GM18498 (cell line): ENCODE results near the gene PHF21A.

ENCODE experiments used
- ATAC-seq: cut with Tn5 transposase; IDR thresholded peaks from one replicate; pipeline ENCODE4 v1.9.1; 2021; ENCODE audit warnings: mild to moderate bottlenecking, moderate library complexity; ENCODE audit not compliant: unreplicated experiment

Gene PHF21A

GRCh38 chr11:46075928-46076327, 45.3 kb downstream of the PHF21A start:
- ATAC-seq = no peak

- no peak for ATAC-seq
Observed at GRCh38 chr11:46075168-46075567, 46.1 kb downstream of the PHF21A start.

- no peak for ATAC-seq
Observed at GRCh38 chr11:46073632-46074031, 47.6 kb downstream of the PHF21A start.

- ATAC-seq = no peak
Observed at GRCh38 chr11:46072172-46072964, 48.9 kb downstream of the PHF21A start.

GRCh38 chr11:46071091-46071490, 50.2 kb downstream of the PHF21A start:
- ATAC-seq = no peak

- ATAC-seq = no peak
Observed at GRCh38 chr11:46069595-46069994, 51.7 kb downstream of the PHF21A start.

- ATAC-seq = no peak
Observed at GRCh38 chr11:46066335-46066734, 54.9 kb downstream of the PHF21A start.

- ATAC-seq = no peak
Observed at GRCh38 chr11:46065681-46066080, 55.6 kb downstream of the PHF21A start.

- no peak for ATAC-seq
Observed at GRCh38 chr11:46064221-46064620, 57.0 kb downstream of the PHF21A start.

GRCh38 chr11:46063138-46063537, 58.1 kb downstream of the PHF21A start:
- no peak for ATAC-seq

- no peak for ATAC-seq
Observed at GRCh38 chr11:46060013-46060412, 61.2 kb downstream of the PHF21A start.

- no peak for ATAC-seq
Observed at GRCh38 chr11:46057489-46057888, 63.8 kb downstream of the PHF21A start.

GRCh38 chr11:46055371-46055770, 65.9 kb downstream of the PHF21A start:
- no peak for ATAC-seq

GRCh38 chr11:46051102-46051501, 70.2 kb downstream of the PHF21A start:
- ATAC-seq = no peak

- ATAC-seq = no peak
Observed at GRCh38 chr11:46050662-46051061, 70.6 kb downstream of the PHF21A start.

GRCh38 chr11:46050003-46050461, 71.2 kb downstream of the PHF21A start:
- ATAC-seq = no peak

GRCh38 chr11:46049325-46049897, 71.8 kb downstream of the PHF21A start:
- ATAC-seq = no peak

GRCh38 chr11:46048198-46048597, 73.1 kb downstream of the PHF21A start:
- ATAC-seq = no peak

GRCh38 chr11:46047520-46047919, 73.7 kb downstream of the PHF21A start:
- ATAC-seq = no peak

- ATAC-seq = no peak
Observed at GRCh38 chr11:46045811-46046210, 75.4 kb downstream of the PHF21A start.

- ATAC-seq = no peak
Observed at GRCh38 chr11:46044601-46045000, 76.7 kb downstream of the PHF21A start.

- ATAC-seq = no peak
Observed at GRCh38 chr11:46039990-46040389, 81.3 kb downstream of the PHF21A start.
